Body of pancreas (tissue), 4 donors: ENCODE data around the gene HDX.

Experiments
- CTCF ChIP-seq, 7 experiments: fragments of 450-650 bp in 4 of 7; fragments of 200-600 bp in 3 of 7; sonication (generic) in 3 of 7; IDR thresholded peaks; one replicate each; pipeline ENCODE4 v1.5.1; 2016 to 2019; ENCODE audit warnings: antibody characterized with exemption in 7 of 7
- POLR2A ChIP-seq, 3 donors: fragments of 450-650 bp; IDR thresholded peaks; one replicate each; pipeline ENCODE4 v1.6.1; 2016; ENCODE audit warnings: antibody characterized with exemption in 3 of 3, mild to moderate bottlenecking in 2 of 3

- TF ChIP-seq CTCF (IDR thresholded peaks at IDR 0.05) (no peak), POLR2A (IDR thresholded peaks at IDR 0.05) (no peak)
Observed at GRCh38 chrX:84335121-84335520, 167.1 kb downstream of the HDX start.
